Colonic mucosa (tissue), 4 donors: ENCODE results near the gene UBAC2. TPM values are rescaled to one million over a fixed set of nuclear protein-coding genes. Genes with fewer than 3 reads are reported as not detected.

Experiments
- DNase-seq: peaks from one replicate; pipeline ENCODE4 v3.0.0-alpha.2; 2020
- H3K27ac ChIP-seq: fragments of 200-600 bp; one replicate; pipeline ENCODE4 v1.8.0; 2021
- H3K27me3 ChIP-seq: fragments of 200-600 bp; one replicate; pipeline ENCODE4 v1.8.0; 2021
- H3K36me3 ChIP-seq: fragments of 200-600 bp; one replicate; pipeline ENCODE4 v1.8.0; 2021
- H3K4me1 ChIP-seq: fragments of 200-600 bp; one replicate; pipeline ENCODE4 v1.8.0; 2021; ENCODE audit warnings: mild to moderate bottlenecking
- H3K4me3 ChIP-seq: fragments of 200-600 bp; one replicate; pipeline ENCODE4 v1.8.0; 2021
- H3K9ac ChIP-seq, 2 donors: one replicate each; pipeline ENCODE4 v1.7.0; 2013; ENCODE audit warnings: control low read depth in 2 of 2, low read depth in 2 of 2, low read length in 2 of 2
- H3K9me3 ChIP-seq: fragments of 200-600 bp; one replicate; pipeline ENCODE4 v1.8.0; 2021
- CTCF ChIP-seq: fragments of 200-600 bp; IDR thresholded peaks from one replicate; pipeline ENCODE4 v1.8.0; 2022; ENCODE audit warnings: antibody characterized with exemption, mild to moderate bottlenecking
- intact Hi-C: fragments of 100-400 bp; cut with DNase I; formaldehyde crosslinking; loops from one replicate; pipeline ENCODE4 v1.14.1; 2022
- total RNA-seq, 2 donors: library from RNA; stranded (reverse); fragmentation: NEBNext Ultra II Directional in 1 of 2; extraction: Animal tissue kit (Norgen Biotek cat#: 25700) in 1 of 2; gene quantifications; one replicate each; pipeline ENCODE4 v1.2.1, GENCODE V29; 2021
- donor health status: healthy.
- donor health status: DM: no; HTN: no; CAD: no.
- donor health status: DM: no; HTN: no; CAD: no.

UBAC2 gene
- total RNA-seq, 2 donors from 2014 or later, result 67.6 to 88.4 TPM

- TF ChIP-seq CTCF, result no peak
- H3K36me3 ChIP-seq, result no peaks in the 10 kb centered on the region
- no peaks in the 10 kb centered on the region for H3K27me3 ChIP-seq
- peak overlapping the region; percentile 64 for H3K27ac ChIP-seq
- intact Hi-C loops, result no loop called here
- H3K9ac ChIP-seq, result no peak overlapping the region
- no peak overlapping the region for H3K4me3 ChIP-seq
- no peaks in the 10 kb centered on the region for H3K9me3 ChIP-seq
- no peak for DNase-seq
- H3K4me1 ChIP-seq, result peaks cover 8% of the 10 kb centered on the region
Observed at GRCh38 chr13:99282264-99283231, 81.9 kb downstream of the UBAC2 start.

DNA sequence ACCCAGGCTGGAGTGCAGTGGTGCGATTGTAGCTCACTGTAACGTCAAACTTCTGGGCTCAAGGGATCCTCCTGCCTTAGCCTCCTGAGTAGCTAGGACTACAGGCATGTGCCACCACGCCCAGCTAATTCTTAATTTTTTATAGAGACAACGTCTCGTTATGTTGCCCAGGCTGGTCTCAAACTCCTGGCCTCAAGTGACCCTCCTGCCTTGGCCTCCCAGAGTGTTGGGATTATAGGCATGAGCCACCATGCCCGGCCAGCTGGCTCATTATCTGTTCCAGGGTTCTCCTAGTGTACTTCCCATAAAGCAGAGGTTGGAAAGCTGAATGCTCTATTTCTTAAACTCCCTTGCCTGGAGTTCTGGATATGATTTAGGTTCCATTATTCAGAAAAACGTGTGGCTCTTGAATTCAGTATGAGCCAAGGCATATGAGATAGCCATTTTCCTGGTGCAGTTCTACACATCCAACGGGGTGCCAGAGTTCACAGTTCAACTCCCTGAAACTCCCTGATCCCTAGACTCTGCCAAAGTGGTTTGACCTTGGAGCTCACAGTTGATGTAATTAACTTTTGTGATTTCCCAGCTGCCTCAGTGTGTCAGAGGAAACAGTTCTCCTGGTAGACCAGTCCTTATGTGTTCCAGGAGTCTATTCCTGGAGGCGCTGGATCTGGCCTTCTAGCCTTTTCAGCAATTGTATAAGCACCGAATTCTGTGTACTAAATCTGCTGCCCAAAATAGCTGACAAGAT is 85.0 kb downstream of the UBAC2 start:
- intact Hi-C loops, result no loop called here
- Histone ChIP-seq H3K27me3 (no peaks in the 10 kb centered on the region), H3K9me3 (no peaks in the 10 kb centered on the region), H3K4me3 (no peak overlapping the region), H3K27ac (no peak overlapping the region), H3K4me1 (no peaks in the 10 kb centered on the region), H3K36me3 (no peaks in the 10 kb centered on the region), H3K9ac (no peak overlapping the region)
- no peak for TF ChIP-seq CTCF
- peak; percentile 45 for DNase-seq

DNA sequence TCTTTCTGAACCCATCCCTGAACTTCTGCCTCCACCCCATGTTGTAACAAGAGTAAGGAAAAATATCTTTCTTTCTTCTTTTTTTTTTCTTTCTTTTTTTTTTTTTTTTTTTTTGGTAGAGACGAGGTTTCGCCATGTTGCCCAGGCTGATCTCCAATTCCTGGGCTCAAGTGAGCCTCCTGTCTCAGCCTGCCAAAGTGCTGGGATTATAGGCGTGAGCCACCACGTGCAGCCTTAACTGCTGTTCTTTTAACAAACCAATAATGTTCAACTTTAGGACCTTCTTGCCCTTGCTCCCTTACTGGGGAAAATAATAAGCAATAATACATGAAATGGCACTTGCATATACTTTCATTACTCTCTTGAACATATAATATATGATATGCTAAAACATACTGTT is 86.9 kb downstream of the UBAC2 start:
- TF ChIP-seq CTCF, result no peak
- H3K4me3 ChIP-seq, result no peak overlapping the region
- H3K4me1 ChIP-seq, result no peaks in the 10 kb centered on the region
- intact Hi-C loops, result no loop called here
- no peaks in the 10 kb centered on the region for H3K9me3 ChIP-seq
- no peaks in the 10 kb centered on the region for H3K27me3 ChIP-seq
- H3K36me3 ChIP-seq, result no peaks in the 10 kb centered on the region
- no peak for DNase-seq
- H3K27ac ChIP-seq, result no peak overlapping the region
- no peak overlapping the region for H3K9ac ChIP-seq

DNA sequence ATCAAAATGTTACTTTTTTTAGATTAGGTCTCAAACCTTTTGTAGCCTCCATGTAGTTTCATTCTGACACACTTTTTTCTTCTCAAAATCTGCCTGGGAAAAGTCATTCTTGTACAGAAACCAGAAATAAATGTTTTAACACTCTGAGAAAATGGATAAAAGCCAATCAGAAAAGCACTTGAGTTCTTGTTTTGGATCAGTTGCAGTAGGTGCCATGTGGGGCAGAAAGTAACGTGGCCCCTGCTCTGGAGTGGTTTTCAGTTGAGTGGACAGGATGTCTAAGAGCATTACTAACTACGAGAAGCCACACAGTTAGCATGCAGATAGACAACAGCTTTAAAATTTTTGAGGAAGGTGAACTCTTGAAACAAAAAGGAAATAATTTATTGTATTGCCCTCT is 87.4 kb downstream of the UBAC2 start:
- no peak for DNase-seq
- Histone ChIP-seq H3K4me3 (no peak overlapping the region), H3K9me3 (no peaks in the 10 kb centered on the region), H3K9ac (no peak overlapping the region), H3K27ac (no peak overlapping the region), H3K36me3 (no peaks in the 10 kb centered on the region), H3K27me3 (no peaks in the 10 kb centered on the region), H3K4me1 (no peaks in the 10 kb centered on the region)
- no peak for TF ChIP-seq CTCF
- intact Hi-C loops, result no loop called here

DNA sequence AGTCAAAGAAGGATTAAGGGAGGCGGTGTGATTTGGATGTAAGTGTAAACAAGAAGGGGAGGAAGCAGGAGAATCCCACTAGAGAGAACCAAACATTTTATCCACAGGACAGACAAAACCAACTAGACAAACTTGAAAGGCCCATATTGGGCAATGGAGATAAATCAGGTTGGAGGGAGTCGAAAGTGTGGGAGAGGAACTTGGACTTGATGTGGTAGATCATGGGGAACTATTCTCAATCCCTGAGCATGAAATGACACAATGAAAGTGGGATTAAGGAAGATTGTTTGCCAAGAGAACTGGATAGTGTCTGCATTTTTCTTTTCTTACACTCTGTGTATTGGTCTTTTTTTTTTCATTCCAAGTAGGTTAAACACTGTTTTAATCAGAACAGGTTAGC is 88.6 kb downstream of the UBAC2 start:
- no peak overlapping the region for H3K4me3 ChIP-seq
- no peak for TF ChIP-seq CTCF
- no peaks in the 10 kb centered on the region for H3K9me3 ChIP-seq
- DNase-seq, result no peak
- H3K27me3 ChIP-seq, result no peaks in the 10 kb centered on the region
- intact Hi-C loops, result no loop called here
- H3K27ac ChIP-seq, result no peak overlapping the region
- no peaks in the 10 kb centered on the region for H3K36me3 ChIP-seq
- no peak overlapping the region for H3K9ac ChIP-seq
- peaks cover 3% of the 10 kb centered on the region for H3K4me1 ChIP-seq
